Measurements from ENCODE around the gene JAKMIP3. TPM values are rescaled to one million over a fixed set of nuclear protein-coding genes. Genes with fewer than 3 reads are reported as not detected.
A peak's percentile ranks its signal among the peaks of the same experiment; 100 is the strongest.

Gene JAKMIP3
- total RNA-seq, 1 donor from 2014 or later = 1.4 TPM

GRCh38 chr10:132028706-132029105 is 37.0 kb upstream of the JAKMIP3 start:
- Mint-ChIP-seq H3K9me3 (no peaks in the 10 kb centered on the region), H3K27ac (no peak overlapping the region), H3K27me3 (ENCODE audit: low read depth) (peaks cover 88% of the 10 kb centered on the region), H3K36me3 (no peaks in the 10 kb centered on the region), H3K4me3 (no peak overlapping the region), H3K4me1 (no peaks in the 10 kb centered on the region)
- no peak for DNase-seq (ENCODE audit: low spot score in 2 of 2, unreplicated experiment in 2 of 2)
- no peak for TF ChIP-seq CTCF (IDR thresholded peaks at IDR 0.05; ENCODE audit: unreplicated experiment)

- TF ChIP-seq CTCF (IDR thresholded peaks at IDR 0.05; ENCODE audit: unreplicated experiment) = no peak
- no peak for DNase-seq (ENCODE audit: low spot score in 2 of 2, unreplicated experiment in 2 of 2)
- H3K27ac Mint-ChIP-seq = no peak overlapping the region
- H3K4me3 Mint-ChIP-seq = no peak overlapping the region
- H3K9me3 Mint-ChIP-seq = no peaks in the 10 kb centered on the region
- no peaks in the 10 kb centered on the region for H3K36me3 Mint-ChIP-seq
- peaks cover 90% of the 10 kb centered on the region for H3K27me3 Mint-ChIP-seq (ENCODE audit: low read depth)
- H3K4me1 Mint-ChIP-seq = peaks cover under 1% of the 10 kb centered on the region
These were observed 34.8 kb upstream of the JAKMIP3 start for GRCh38 chr10:132030898-132031463.

- H3K4me1 Mint-ChIP-seq = peaks cover 9% of the 10 kb centered on the region
- TF ChIP-seq CTCF (IDR thresholded peaks at IDR 0.05; ENCODE audit: unreplicated experiment) = no peak
- no peak overlapping the region for H3K27ac Mint-ChIP-seq
- H3K27me3 Mint-ChIP-seq (ENCODE audit: low read depth) = peaks cover 88% of the 10 kb centered on the region
- H3K36me3 Mint-ChIP-seq = no peaks in the 10 kb centered on the region
- H3K4me3 Mint-ChIP-seq = no peak overlapping the region
- H3K9me3 Mint-ChIP-seq = no peaks in the 10 kb centered on the region
- no peak for DNase-seq (ENCODE audit: low spot score in 2 of 2, unreplicated experiment in 2 of 2)
These were observed 32.1 kb upstream of the JAKMIP3 start for GRCh38 chr10:132033632-132034031.

GRCh38 chr10:132035476-132035875 is 30.3 kb upstream of the JAKMIP3 start:
- Mint-ChIP-seq H3K27me3 (ENCODE audit: low read depth) (peaks cover 94% of the 10 kb centered on the region), H3K4me3 (peak overlapping the region; percentile 40), H3K36me3 (no peaks in the 10 kb centered on the region), H3K27ac (no peak overlapping the region), H3K4me1 (peaks cover 9% of the 10 kb centered on the region), H3K9me3 (no peaks in the 10 kb centered on the region)
- TF ChIP-seq CTCF (IDR thresholded peaks at IDR 0.05; ENCODE audit: unreplicated experiment) = no peak
- no peak for DNase-seq (ENCODE audit: low spot score in 2 of 2, unreplicated experiment in 2 of 2)

GRCh38 chr10:132036153-132036886 is 29.4 kb upstream of the JAKMIP3 start:
- no peaks in the 10 kb centered on the region for H3K9me3 Mint-ChIP-seq
- peak in 1 of 2 experiments; percentile 56 for DNase-seq (ENCODE audit: low spot score in 2 of 2, unreplicated experiment in 2 of 2)
- H3K27me3 Mint-ChIP-seq (ENCODE audit: low read depth) = peaks cover 94% of the 10 kb centered on the region

More at GRCh38 chr10:132036153-132036886, 29.4 kb upstream of the JAKMIP3 start:
- no peaks in the 10 kb centered on the region for H3K36me3 Mint-ChIP-seq
- peaks cover 9% of the 10 kb centered on the region for H3K4me1 Mint-ChIP-seq
- H3K4me3 Mint-ChIP-seq = peak overlapping the region; percentile 54
- no peak for TF ChIP-seq CTCF (IDR thresholded peaks at IDR 0.05; ENCODE audit: unreplicated experiment)
- no peak overlapping the region for H3K27ac Mint-ChIP-seq

Data from mesothelial cell of epicardium (in vitro differentiated cells).